Measurements from ENCODE around the gene C10orf71.

C10orf71 gene

GRCh38 chr10:49265885-49266284 lies 33.1 kb upstream of the C10orf71 start:
- TF ChIP-seq CTCF (IDR thresholded peaks at IDR 0.05; ENCODE audit: control insufficient read depth, insufficient read depth, low read depth, low read length, missing control alignments): no peak
- DNase-seq (ENCODE audit: low read depth): no peak
- no peak overlapping the region for H3K4me3 ChIP-seq (ENCODE audit: control insufficient read depth, low read depth, low read length)

- no peak for DNase-seq (ENCODE audit: low read depth)
- no peak overlapping the region for H3K4me3 ChIP-seq (ENCODE audit: control insufficient read depth, low read depth, low read length)
- no peak for TF ChIP-seq CTCF (IDR thresholded peaks at IDR 0.05; ENCODE audit: control insufficient read depth, insufficient read depth, low read depth, low read length, missing control alignments)
Measured at GRCh38 chr10:49268185-49268584, 30.8 kb upstream of the C10orf71 start.

- TF ChIP-seq CTCF (IDR thresholded peaks at IDR 0.05; ENCODE audit: control insufficient read depth, insufficient read depth, low read depth, low read length, missing control alignments): no peak
- DNase-seq (ENCODE audit: low read depth): no peak
- H3K4me3 ChIP-seq (ENCODE audit: control insufficient read depth, low read depth, low read length): no peak overlapping the region
Measured at GRCh38 chr10:49269523-49269922, 29.4 kb upstream of the C10orf71 start.

GRCh38 chr10:49270565-49270964 lies 28.4 kb upstream of the C10orf71 start:
- TF ChIP-seq CTCF (IDR thresholded peaks at IDR 0.05; ENCODE audit: control insufficient read depth, insufficient read depth, low read depth, low read length, missing control alignments): no peak
- H3K4me3 ChIP-seq (ENCODE audit: control insufficient read depth, low read depth, low read length): no peak overlapping the region
- no peak for DNase-seq (ENCODE audit: low read depth)

GRCh38 chr10:49271346-49271745 lies 27.6 kb upstream of the C10orf71 start:
- no peak overlapping the region for H3K4me3 ChIP-seq (ENCODE audit: control insufficient read depth, low read depth, low read length)
- no peak for TF ChIP-seq CTCF (IDR thresholded peaks at IDR 0.05; ENCODE audit: control insufficient read depth, insufficient read depth, low read depth, low read length, missing control alignments)
- DNase-seq (ENCODE audit: low read depth): no peak

GRCh38 chr10:49272251-49273081 lies 26.5 kb upstream of the C10orf71 start:
- H3K4me3 ChIP-seq (ENCODE audit: control insufficient read depth, low read depth, low read length): no peak overlapping the region
- no peak for DNase-seq (ENCODE audit: low read depth)
- TF ChIP-seq CTCF (IDR thresholded peaks at IDR 0.05; ENCODE audit: control insufficient read depth, insufficient read depth, low read depth, low read length, missing control alignments): no peak

Measured in AG09309 (cell line).